Ovary (tissue), 9 donors: ENCODE results near the gene WDR35. TPM values are rescaled to one million over a fixed set of nuclear protein-coding genes. Genes with fewer than 3 reads are reported as not detected.

Experiments used
- DNase-seq, 5 donors: peaks; one replicate each; pipeline ENCODE4 v3.0.0-alpha.2; 2019 to 2020
- H3K27ac ChIP-seq, 2 donors: fragments of 200-600 bp; one replicate each; pipeline versions ENCODE4 v1.5.1 to v1.8.0; 2019 to 2022
- H3K27me3 ChIP-seq: fragments of 200-600 bp; one replicate; pipeline ENCODE4 v1.8.0; 2022
- H3K36me3 ChIP-seq: fragments of 200-600 bp; sonication (generic); one replicate; pipeline ENCODE4 v1.5.1; 2019
- H3K4me1 ChIP-seq: one replicate; pipeline ENCODE4 v1.8.1; 2013; ENCODE audit warnings: mild to moderate bottlenecking, moderate library complexity; ENCODE audit not compliant: insufficient read depth
- H3K4me3 ChIP-seq: fragments of 200-600 bp; sonication (generic); one replicate; pipeline ENCODE4 v1.5.1; 2017
- H3K9me3 ChIP-seq, 2 donors: fragments of 200-600 bp in 1 of 2; sonication (generic) in 1 of 2; one replicate each; pipeline versions ENCODE4 v1.5.1 to v1.8.1; 2013 to 2019; ENCODE audit warnings: mild to moderate bottlenecking in 1 of 2, moderate library complexity in 1 of 2
- CTCF ChIP-seq, 3 donors: fragments of 450-650 bp in 2 of 3; fragments of 200-600 bp in 1 of 3; IDR thresholded peaks; one replicate each; pipeline versions ENCODE4 v1.5.1 to v1.8.0; 2016 to 2022; ENCODE audit warnings: antibody characterized with exemption in 3 of 3, mild to moderate bottlenecking in 1 of 3
- EP300 ChIP-seq: sonication (generic); formaldehyde crosslinking; IDR thresholded peaks from one replicate; pipeline ENCODE4 v1.6.1; 2017; ENCODE audit warnings: antibody characterized with exemption
- POLR2A ChIP-seq: fragments of 450-650 bp; IDR thresholded peaks from one replicate; pipeline ENCODE4 v1.6.1; 2017; ENCODE audit warnings: antibody characterized with exemption, mild to moderate bottlenecking, moderate library complexity
- WGBS, 3 donors: extraction: QIAGEN DNeasy Blood & Tissue Kit in 1 of 3; methylation state at CpG; one replicate each; pipeline versions ENCODE4 v1.1.5 to v1.1.7; 2013 to 2017; 5-methylcytosine and 5-hydroxymethylcytosine counted together
- intact Hi-C, 4 donors: fragments of 100-400 bp; cut with DNase I; formaldehyde crosslinking; loops; one replicate each; pipeline versions ENCODE4 v1.11.0 to v1.15.1; 2022 to 2023
- polyA plus RNA-seq, 2 donors: library from polyadenylated mRNA; stranded (reverse); fragments of 200-250 nt in 1 of 2; fragments of 350-450 nt in 1 of 2; fragmentation: Illumina TruSeq in 1 of 2; extraction: RNeasy Lipid Tissue Mini Kit (QIAGEN cat#74804) in 1 of 2; gene quantifications; one replicate each; pipeline ENCODE4 v1.2.3, GENCODE V29; 2013 to 2014
- total RNA-seq, 7 donors: library from RNA; depleted of rRNA in 2 of 7; stranded (reverse); fragments of >200 nt in 2 of 7; fragmentation: NEBNext Ultra II Directional in 3 of 7; extraction: Animal tissue kit (Norgen Biotek cat#: 25700) in 3 of 7; gene quantifications; one replicate each; pipeline versions ENCODE4 v1.1.0 to v1.2.4, GENCODE V29; 2016 to 2023
- donor health status: DM: no; HTN: no; CAD: no; lungs with moderate emphysema.
- donor health status: DM: no; HTN: no; CAD: no.
- donor health status: Bipolar disorder and iron deficiency.
- donor health status: DM: yes; HTN: yes; CAD: no.
- donor health status: DM: no; HTN: no; CAD: no.
- donor health status: DM: yes; HTN: yes; CAD: no.

WDR35 gene
- total and polyA plus RNA-seq, 9 donors: 7.1 to 19.3 (median 14.5) TPM

GRCh38 chr2:19886261-19886660 is 103.6 kb downstream of the WDR35 start:
- no peak for TF ChIP-seq POLR2A
- TF ChIP-seq EP300: no peak
- no peak for TF ChIP-seq CTCF (IDR thresholded peaks at IDR 0.05)
- DNase-seq: no peak
- Histone ChIP-seq H3K9me3 (no peaks in the 10 kb centered on the region), H3K36me3 (no peaks in the 10 kb centered on the region), H3K27ac (no peak overlapping the region), H3K4me3 (no peak overlapping the region), H3K27me3 (no peaks in the 10 kb centered on the region), H3K4me1 (no peaks in the 10 kb centered on the region)
- WGBS, 3 donors: 65 to 82% (median 76%) methylated on average over 11 of the region's 11 CpGs
- intact Hi-C loops: no loop called here

- no peak overlapping the region for H3K4me3 ChIP-seq
- no peaks in the 10 kb centered on the region for H3K36me3 ChIP-seq
- intact Hi-C loops: no loop called here
- WGBS, 3 donors: 60 to 65% (median 64%) methylated on average over 7 of the region's 7 CpGs
- H3K9me3 ChIP-seq: no peaks in the 10 kb centered on the region
- no peak for TF ChIP-seq POLR2A
- no peak for TF ChIP-seq CTCF (IDR thresholded peaks at IDR 0.05)
- TF ChIP-seq EP300: no peak
- no peaks in the 10 kb centered on the region for H3K4me1 ChIP-seq
- no peak for DNase-seq
- no peaks in the 10 kb centered on the region for H3K27me3 ChIP-seq
- H3K27ac ChIP-seq: no peak overlapping the region
Measured at GRCh38 chr2:19885791-19886190, 104.1 kb downstream of the WDR35 start.

GRCh38 chr2:19883971-19884720 is 105.8 kb downstream of the WDR35 start:
- intact Hi-C loops: no loop called here
- WGBS, 3 donors: 93 to 98% (median 93%) methylated on average over 8 of the region's 8 CpGs
- DNase-seq: no peak
- no peak overlapping the region for H3K27ac ChIP-seq
- no peaks in the 10 kb centered on the region for H3K9me3 ChIP-seq
- H3K4me1 ChIP-seq: no peaks in the 10 kb centered on the region
- H3K4me3 ChIP-seq: no peak overlapping the region
- no peak for TF ChIP-seq CTCF (IDR thresholded peaks at IDR 0.05)
- no peak for TF ChIP-seq EP300
- no peak for TF ChIP-seq POLR2A
- no peaks in the 10 kb centered on the region for H3K27me3 ChIP-seq
- no peaks in the 10 kb centered on the region for H3K36me3 ChIP-seq

- intact Hi-C loops: no loop called here
- Histone ChIP-seq H3K27me3 (no peaks in the 10 kb centered on the region), H3K4me1 (no peaks in the 10 kb centered on the region), H3K9me3 (no peaks in the 10 kb centered on the region), H3K36me3 (no peaks in the 10 kb centered on the region), H3K4me3 (no peak overlapping the region), H3K27ac (no peak overlapping the region)
- no peak for TF ChIP-seq POLR2A
- 42 to 58% (median 52%) methylated on average over 2 of the region's 2 CpGs for WGBS, 3 donors
- DNase-seq: no peak
Measured at GRCh38 chr2:19883486-19883885, 106.4 kb downstream of the WDR35 start.

- H3K9me3 ChIP-seq: no peaks in the 10 kb centered on the region
- TF ChIP-seq EP300: no peak
- TF ChIP-seq CTCF (IDR thresholded peaks at IDR 0.05): no peak
- TF ChIP-seq POLR2A: no peak
- intact Hi-C loops: no loop called here
- no peak overlapping the region for H3K4me3 ChIP-seq
- no peaks in the 10 kb centered on the region for H3K4me1 ChIP-seq
- WGBS, 3 donors: 90 to 93% (median 92%) methylated on average over 2 of the region's 2 CpGs
- no peak for DNase-seq
- H3K27ac ChIP-seq: no peak overlapping the region
- no peaks in the 10 kb centered on the region for H3K36me3 ChIP-seq
- H3K27me3 ChIP-seq: no peaks in the 10 kb centered on the region
Measured at GRCh38 chr2:19882286-19882685, 107.6 kb downstream of the WDR35 start.
